ENCODE measurements around the gene KRT86. TPM values are rescaled to one million over a fixed set of nuclear protein-coding genes. Genes with fewer than 3 reads are reported as not detected.
"Not testable (repeated sequence)": the region's sequence is repeated elsewhere in the genome, so short reads cannot be mapped to it uniquely, and the experiment has no call there.

Gene KRT86
- total RNA-seq, 2 experiments from 2014 or later: not detected

- ATAC-seq (ENCODE audit: poor library complexity) (no peak), DNase-seq (no peak)
- no peak for TF ChIP-seq CTCF (IDR thresholded peaks at IDR 0.05)
- Histone ChIP-seq H3K36me3 (ENCODE audit: insufficient read depth, low read length) (no peaks in the 10 kb centered on the region), H3K9me3 (ENCODE audit: control insufficient read depth in 1 of 2, insufficient read depth in 1 of 2, low read length in 2 of 2) (no peaks in the 10 kb centered on the region), H3K4me3 (ENCODE audit: low read length) (no peak overlapping the region), H3K27ac (ENCODE audit: low read depth in 1 of 2, low read length in 2 of 2) (no peak overlapping the region), H3K4me1 (ENCODE audit: insufficient read depth, low read length) (peaks cover 13% of the 10 kb centered on the region), H3K27me3 (ENCODE audit: control insufficient read depth in 1 of 2, insufficient read depth in 2 of 2, low read length in 2 of 2) (peaks cover 6 to 10% of the 10 kb centered on the region in 2 experiments)
- H3K4me1 Mint-ChIP-seq (ENCODE audit: low read depth): peaks cover 6% of the 10 kb centered on the region
- ChIA-PET CTCF (no interaction called here), POLR2A (no interaction called here)
- no peak overlapping the region for H3K4me3 Mint-ChIP-seq
- intact Hi-C loops (cut with DNase I, micrococcal nuclease): no loop called here
- H3K9me3 Mint-ChIP-seq: no peaks in the 10 kb centered on the region
- no peaks in the 10 kb centered on the region for H3K36me3 Mint-ChIP-seq (ENCODE audit: low read depth)
- H3K27ac Mint-ChIP-seq: no peak overlapping the region
- peaks cover 19% of the 10 kb centered on the region for H3K27me3 Mint-ChIP-seq
Measured at GRCh38 chr12:52238916-52239646, 35.4 kb upstream of the KRT86 start.

- peaks cover 20% of the 10 kb centered on the region for H3K4me1 ChIP-seq (ENCODE audit: insufficient read depth, low read length)
- ChIA-PET CTCF (no interaction called here), POLR2A (no interaction called here)
- no peak for TF ChIP-seq CTCF (IDR thresholded peaks at IDR 0.05)
- ATAC-seq (ENCODE audit: poor library complexity) (no peak), DNase-seq (no peak)
- H3K36me3 Mint-ChIP-seq (ENCODE audit: low read depth): no peaks in the 10 kb centered on the region
- peaks cover 12% of the 10 kb centered on the region for H3K27me3 Mint-ChIP-seq
- H3K4me3 Mint-ChIP-seq: no peak overlapping the region
- no peak overlapping the region for H3K27ac ChIP-seq (ENCODE audit: low read depth in 1 of 2, low read length in 2 of 2)
- no peaks in the 10 kb centered on the region for H3K9me3 ChIP-seq (ENCODE audit: control insufficient read depth in 1 of 2, insufficient read depth in 1 of 2, low read length in 2 of 2)
- peaks cover 5 to 6% of the 10 kb centered on the region in 2 experiments for H3K27me3 ChIP-seq (ENCODE audit: control insufficient read depth in 1 of 2, insufficient read depth in 2 of 2, low read length in 2 of 2)
- no peak overlapping the region for H3K27ac Mint-ChIP-seq
- intact Hi-C loops (cut with DNase I, micrococcal nuclease): no loop called here
- H3K9me3 Mint-ChIP-seq: no peaks in the 10 kb centered on the region
- H3K4me1 Mint-ChIP-seq (ENCODE audit: low read depth): peaks cover 12% of the 10 kb centered on the region
- H3K4me3 ChIP-seq (ENCODE audit: low read length): no peak overlapping the region
- H3K36me3 ChIP-seq (ENCODE audit: insufficient read depth, low read length): no peaks in the 10 kb centered on the region
Measured at GRCh38 chr12:52239767-52240166, 34.7 kb upstream of the KRT86 start.

- POLR2A ChIA-PET: not testable (repeated sequence)
Measured at GRCh38 chr12:52240247-52240646, 34.2 kb upstream of the KRT86 start.

More at GRCh38 chr12:52240247-52240646, 34.2 kb upstream of the KRT86 start:
- H3K27me3 ChIP-seq (ENCODE audit: control insufficient read depth in 1 of 2, insufficient read depth in 2 of 2, low read length in 2 of 2); H3K4me3 Mint-ChIP-seq; H3K9me3 Mint-ChIP-seq; H3K36me3 ChIP-seq (ENCODE audit: insufficient read depth, low read length); H3K4me3 ChIP-seq (ENCODE audit: low read length); H3K27ac ChIP-seq (ENCODE audit: low read depth in 1 of 2, low read length in 2 of 2); intact Hi-C loops (cut with DNase I, micrococcal nuclease); DNase-seq; H3K9me3 ChIP-seq (ENCODE audit: control insufficient read depth in 1 of 2, insufficient read depth in 1 of 2, low read length in 2 of 2); H3K27ac Mint-ChIP-seq; H3K36me3 Mint-ChIP-seq (ENCODE audit: low read depth); CTCF ChIA-PET; ATAC-seq (ENCODE audit: poor library complexity): not testable (repeated sequence)
- peaks cover 20% of the 10 kb centered on the region for H3K4me1 ChIP-seq (ENCODE audit: insufficient read depth, low read length)
- Mint-ChIP-seq H3K27me3 (peaks cover 13% of the 10 kb centered on the region), H3K4me1 (ENCODE audit: low read depth) (peaks cover 12% of the 10 kb centered on the region)
